Measurements from ENCODE around the gene RGS9BP. TPM values are rescaled to one million over a fixed set of nuclear protein-coding genes. Genes with fewer than 3 reads are reported as not detected.

Gene RGS9BP
- total and polyA plus RNA-seq, 2 of the 13 experiments (the other 11 are each of a cell fraction or from before 2014, with no cell fraction given): 0.01 TPM; not detected in 1

DNA sequence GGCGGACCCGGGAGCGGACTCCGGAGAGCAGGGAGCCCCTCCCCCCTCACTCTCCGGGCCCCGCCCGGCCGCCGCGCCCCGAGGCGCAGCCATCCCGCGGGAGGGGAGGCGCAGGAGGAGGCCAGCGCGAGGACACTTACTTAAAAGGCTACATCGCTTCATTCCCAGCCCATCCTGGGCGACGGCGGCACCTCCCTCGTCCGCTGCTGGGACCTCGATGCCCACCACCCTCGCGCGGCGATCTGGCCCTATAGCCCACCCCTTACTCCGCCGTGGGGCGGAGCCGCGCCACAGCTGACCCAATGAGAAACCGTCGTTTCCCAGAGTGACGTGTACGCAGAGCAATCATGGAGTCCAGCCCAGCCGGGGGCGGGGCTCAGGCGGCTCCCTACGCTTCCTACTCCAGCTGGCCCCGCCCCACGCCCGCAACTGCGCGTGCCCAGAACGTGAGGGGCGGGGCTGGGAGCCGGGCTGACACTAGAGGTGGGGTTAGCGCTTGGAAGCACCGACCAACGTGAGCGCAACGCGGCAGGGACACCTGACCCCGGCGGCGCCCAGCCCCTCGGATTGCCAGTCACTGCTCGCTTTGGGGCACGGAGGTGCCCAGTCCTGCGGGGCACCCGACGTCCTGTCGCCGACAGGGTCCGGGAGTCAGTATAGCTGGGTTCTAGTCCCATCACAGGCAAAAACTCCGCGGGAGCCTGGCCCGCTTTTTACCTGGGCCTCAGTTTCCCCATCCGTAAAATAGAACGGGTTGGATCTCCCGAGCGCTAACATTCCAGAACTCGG, 523 bp upstream of the RGS9BP start, which contains the start of gene ANKRD27:
Gene ANKRD27 (minus strand): TSS at position 250 of the 789 bp plus-strand sequence. CDS start 16,165 bp downstream, outside the sequence.
- no TSS peak for BruUV-seq (replicated peaks)
- H3K9ac ChIP-seq (ENCODE audit: insufficient read depth, low read depth, low read length): peak within 1 kb of the TSS; percentile 65
- TF ChIP-seq ZNF513 (CRISPR knock-in tag; conservative IDR thresholded peaks at IDR 0.05) (no peak), ZNF225 (CRISPR knock-in tag; IDR thresholded peaks at IDR 0.05) (no peak; the same call in 1 of the 2 replicates), NFRKB (IDR thresholded peaks at IDR 0.05) (no peak), ZNF766 (CRISPR knock-in tag; IDR thresholded peaks at IDR 0.05; ENCODE audit: borderline replicate concordance) (no peak), HNF4G (IDR thresholded peaks at IDR 0.05; ENCODE audit: borderline replicate concordance, low read depth, low read length) (no peak), HNF4G (CRISPR knock-in tag; IDR thresholded peaks at IDR 0.05; ENCODE audit: borderline replicate concordance, low read depth) (no peak), ZNF660 (CRISPR knock-in tag; IDR thresholded peaks at IDR 0.05; ENCODE audit: borderline replicate concordance, low read depth) (no peak), NR3C1 (CRISPR knock-in tag; IDR thresholded peaks at IDR 0.05) (no peak), EP300 (IDR thresholded peaks at IDR 0.05; ENCODE audit: low read depth in 2 of 2, low read length in 2 of 2) (no peak), EP300 (CRISPR knock-in tag; IDR thresholded peaks at IDR 0.05; ENCODE audit: borderline replicate concordance) (no peak), MYPOP (CRISPR knock-in tag; IDR thresholded peaks at IDR 0.05) (peak; percentile 80), MAZ (IDR thresholded peaks at IDR 0.05; ENCODE audit: borderline replicate concordance, low read depth, low read length) (peak; percentile 73; the same call in 1 of the 2 replicates), MAZ (CRISPR knock-in tag; IDR thresholded peaks at IDR 0.05; ENCODE audit: low read depth) (peak; percentile 85), CREB3 (CRISPR knock-in tag; IDR thresholded peaks at IDR 0.05) (no peak), HMG20A (CRISPR knock-in tag; IDR thresholded peaks at IDR 0.05; ENCODE audit: borderline replicate concordance) (no peak), HOXA5 (CRISPR knock-in tag; IDR thresholded peaks at IDR 0.05) (no peak)
- TF ChIP-seq, protein P1, sequence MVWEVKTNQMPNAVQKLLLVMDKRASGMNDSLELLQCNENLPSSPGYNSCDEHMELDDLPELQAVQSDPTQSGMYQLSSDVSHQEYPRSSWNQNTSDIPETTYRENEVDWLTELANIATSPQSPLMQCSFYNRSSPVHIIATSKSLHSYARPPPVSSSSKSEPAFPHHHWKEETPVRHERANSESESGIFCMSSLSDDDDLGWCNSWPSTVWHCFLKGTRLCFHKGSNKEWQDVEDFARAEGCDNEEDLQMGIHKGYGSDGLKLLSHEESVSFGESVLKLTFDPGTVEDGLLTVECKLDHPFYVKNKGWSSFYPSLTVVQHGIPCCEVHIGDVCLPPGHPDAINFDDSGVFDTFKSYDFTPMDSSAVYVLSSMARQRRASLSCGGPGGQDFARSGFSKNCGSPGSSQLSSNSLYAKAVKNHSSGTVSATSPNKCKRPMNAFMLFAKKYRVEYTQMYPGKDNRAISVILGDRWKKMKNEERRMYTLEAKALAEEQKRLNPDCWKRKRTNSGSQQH (CRISPR knock-in tag; IDR thresholded peaks at IDR 0.05; ENCODE audit: low read depth): no peak
- TF ChIP-seq, protein P2, sequence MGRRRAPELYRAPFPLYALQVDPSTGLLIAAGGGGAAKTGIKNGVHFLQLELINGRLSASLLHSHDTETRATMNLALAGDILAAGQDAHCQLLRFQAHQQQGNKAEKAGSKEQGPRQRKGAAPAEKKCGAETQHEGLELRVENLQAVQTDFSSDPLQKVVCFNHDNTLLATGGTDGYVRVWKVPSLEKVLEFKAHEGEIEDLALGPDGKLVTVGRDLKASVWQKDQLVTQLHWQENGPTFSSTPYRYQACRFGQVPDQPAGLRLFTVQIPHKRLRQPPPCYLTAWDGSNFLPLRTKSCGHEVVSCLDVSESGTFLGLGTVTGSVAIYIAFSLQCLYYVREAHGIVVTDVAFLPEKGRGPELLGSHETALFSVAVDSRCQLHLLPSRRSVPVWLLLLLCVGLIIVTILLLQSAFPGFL (CRISPR knock-in tag; IDR thresholded peaks at IDR 0.05): no peak

More for the DNA sequence above, 523 bp upstream of the RGS9BP start, which contains the start of gene ANKRD27:
- no peak within 1 kb of the TSS for H2AFZ ChIP-seq (ENCODE audit: low read length)
- DNase-seq (ENCODE audit: low spot score) (peak; percentile 96), FAIRE-seq (peak; percentile 72), ATAC-seq (peak; percentile 93)
- in situ Hi-C loops (cut with HindIII; ENCODE audit: extremely low pct_ligation_motif_present, low pct_unique_long_range_greater_than_20kb): loop anchor here (25.0 kb wide), 1 partner anchor 462 kb away; the partner anchor contains the start of gene WDR88
- CTCF ChIA-PET (ENCODE audit: low intra/inter-chr PET ratio, low total read pairs): no interaction called here
- peak within 1 kb of the TSS; percentile 51 for H3K27ac ChIP-seq (ENCODE audit: extremely low read length, insufficient read depth, low read length)
- peak within 1 kb of the TSS; percentile 94 for H3K4me2 ChIP-seq (ENCODE audit: low read depth, low read length)
- H3K79me2 ChIP-seq (ENCODE audit: insufficient read depth, low read length): peaks cover 23% of the 10 kb centered on the region
- intact Hi-C loops (cut with micrococcal nuclease; ENCODE audit: unreplicated experiment): no loop called here
- H3K36me3 ChIP-seq (replicated peaks in 1 of 2; ENCODE audit: control insufficient read depth in 1 of 2, insufficient read depth in 2 of 2, low read length in 2 of 2): no peaks in the 10 kb centered on the region
- H3K4me3 ChIP-seq (replicated peaks in 1 of 3; ENCODE audit: insufficient read depth in 1 of 3, low read depth in 2 of 3, low read length in 3 of 3): peak within 1 kb of the TSS; percentile 74 to 88 (median 85)
- no peaks in the 10 kb centered on the region for H3K9me3 ChIP-seq (ENCODE audit: low read length)
- peaks cover 3 to 15% of the 10 kb centered on the region in 2 experiments; a peak in 4 of 5 replicates for H3K27me3 ChIP-seq (ENCODE audit: control insufficient read depth in 1 of 2, insufficient read depth in 2 of 2, low read length in 2 of 2)
- peaks cover 22% of the 10 kb centered on the region for H4K20me1 ChIP-seq (ENCODE audit: insufficient read depth, low read length)
- H3K4me1 ChIP-seq (ENCODE audit: insufficient read depth, low read length): peaks cover 64% of the 10 kb centered on the region
- WGBS (ENCODE audit: low lambda C conversion rate): no CpG with 5 or more reads among the region's 75 CpGs
- POLR2A ChIA-PET: interaction anchor here (0.5 to 2.3 kb wide), 7 partner anchors 10 to 270 kb away, joined by 3 to 21 read pairs (median 3); partner anchors contain the start of genes DPY19L3, NUDT19 and SLC7A9

Measured in HepG2 (cell line).